Endodermal cell (in vitro differentiated cells): ENCODE data around the gene ROCK2. TPM values are rescaled to one million over a fixed set of nuclear protein-coding genes. Genes with fewer than 3 reads are reported as not detected.
A peak's percentile ranks its signal among the peaks of the same experiment; 100 is the strongest.

Experiments used
- DNase-seq: peaks from one replicate; pipeline ENCODE4 v3.0.0-alpha.2; 2017
- H3K27ac ChIP-seq: 2 replicates; pipeline ENCODE4 v1.5.1; 2013; ENCODE audit warnings: mild to moderate bottlenecking, low read depth, low read length, moderate library complexity
- H3K27me3 ChIP-seq: 2 replicates; pipeline ENCODE4 v1.6.1; 2013; ENCODE audit warnings: mild to moderate bottlenecking, low read length, moderate library complexity; ENCODE audit not compliant: insufficient read depth, control insufficient read depth, poor library complexity, severe bottlenecking
- H3K36me3 ChIP-seq: 2 replicates; pipeline ENCODE4 v1.7.0; 2013; ENCODE audit warnings: mild to moderate bottlenecking, low read length, moderate library complexity; ENCODE audit not compliant: control insufficient read depth, insufficient read depth
- H3K4me1 ChIP-seq: one replicate; pipeline ENCODE4 v1.7.0; 2013; ENCODE audit warnings: low read length; ENCODE audit not compliant: control insufficient read depth, insufficient read depth
- H3K4me3 ChIP-seq: 2 replicates; pipeline ENCODE4 v1.5.1; 2013; ENCODE audit warnings: mild to moderate bottlenecking, low read length, moderate library complexity
- H3K9ac ChIP-seq: 2 replicates; pipeline ENCODE4 v1.6.1; 2013; ENCODE audit warnings: mild to moderate bottlenecking, low read length, moderate library complexity; ENCODE audit not compliant: poor library complexity, severe bottlenecking; ENCODE audit errors: extremely low read depth
- H3K9me3 ChIP-seq: 2 replicates; pipeline ENCODE4 v1.6.1; 2013; ENCODE audit warnings: mild to moderate bottlenecking, low read length, moderate library complexity; ENCODE audit not compliant: control insufficient read depth
- H3K27ac Mint-ChIP-seq: 2 replicates; pipeline ENCODE4 v1.8.0; 2020; ENCODE audit warnings: mixed read lengths
- H3K27me3 Mint-ChIP-seq: 2 replicates; pipeline ENCODE4 v1.8.0; 2021; ENCODE audit warnings: mild to moderate bottlenecking, mixed read lengths; ENCODE audit not compliant: insufficient read depth
- H3K36me3 Mint-ChIP-seq: 2 replicates; pipeline ENCODE4 v1.8.0; 2020; ENCODE audit warnings: low read depth, mixed read lengths
- H3K4me1 Mint-ChIP-seq: 2 replicates; pipeline ENCODE4 v1.8.0; 2020; ENCODE audit warnings: mixed read lengths
- H3K4me3 Mint-ChIP-seq: 2 replicates; pipeline ENCODE4 v1.8.0; 2020; ENCODE audit warnings: mild to moderate bottlenecking, moderate library complexity, mixed read lengths
- H3K9me3 Mint-ChIP-seq: 2 replicates; pipeline ENCODE4 v1.8.0; 2020; ENCODE audit warnings: mild to moderate bottlenecking, mixed read lengths
- CTCF ChIP-seq: fragments of 200-600 bp; sonication (generic); conservative IDR thresholded peaks from 2 replicates; pipeline ENCODE4 v1.5.0; 2021; ENCODE audit warnings: antibody characterized with exemption, mild to moderate bottlenecking
- WGBS, 2 experiments: methylation state at CpG; one replicate each; pipeline versions ENCODE4 v1.1.5 to v1.1.7; 2013; ENCODE audit warnings: missing lambda C conversion rate in 2 of 2, mixed read lengths in 1 of 2; ENCODE audit not compliant: insufficient coverage in 1 of 2, insufficient read length in 1 of 2; 5-methylcytosine and 5-hydroxymethylcytosine counted together
- total RNA-seq, 2 donors: library from RNA; stranded (reverse); fragmentation: NEBNext Ultra II Directional in 1 of 2; extraction: Animal tissue kit (Norgen Biotek cat#: 25700) in 1 of 2; gene quantifications; 2 replicates in 1 of 2; 3 replicates in 1 of 2; pipeline ENCODE4 v1.2.1, GENCODE V29; 2021

ROCK2 gene
- total RNA-seq, 2 donors from 2014 or later = 27.2 to 32.6 TPM

GRCh38 chr2:11267931-11268330 lies 76.5 kb downstream of the ROCK2 start:
- no peak for DNase-seq
- WGBS, 2 experiments = 88 to 94% methylated on average over 3 of the region's 3 CpGs
- Histone ChIP-seq H3K4me3 (no peak overlapping the region), H3K9me3 (no peaks in the 10 kb centered on the region), H3K9ac (no peak overlapping the region), H3K4me1 (no peaks in the 10 kb centered on the region), H3K27ac (no peak overlapping the region), H3K36me3 (peaks cover 15% of the 10 kb centered on the region), H3K27me3 (no peaks in the 10 kb centered on the region)
- Mint-ChIP-seq H3K4me3 (no peak overlapping the region), H3K36me3 (peaks cover 18% of the 10 kb centered on the region), H3K4me1 (no peaks in the 10 kb centered on the region), H3K27me3 (no peaks in the 10 kb centered on the region), H3K9me3 (no peaks in the 10 kb centered on the region), H3K27ac (peak overlapping the region; percentile 52)
- no peak for TF ChIP-seq CTCF

- no peak for TF ChIP-seq CTCF
- no peak overlapping the region for H3K4me3 ChIP-seq
- H3K4me1 Mint-ChIP-seq = no peaks in the 10 kb centered on the region
- H3K36me3 ChIP-seq = no peaks in the 10 kb centered on the region
- H3K9me3 ChIP-seq = peaks cover 6% of the 10 kb centered on the region
- H3K36me3 Mint-ChIP-seq = peaks cover 8% of the 10 kb centered on the region
- WGBS, 2 experiments = 100% methylated on average over 1 of the region's 1 CpG
- no peak overlapping the region for H3K27ac Mint-ChIP-seq
- no peak overlapping the region for H3K9ac ChIP-seq
- H3K9me3 Mint-ChIP-seq = no peaks in the 10 kb centered on the region
- no peaks in the 10 kb centered on the region for H3K4me1 ChIP-seq
- no peaks in the 10 kb centered on the region for H3K27me3 ChIP-seq
- no peaks in the 10 kb centered on the region for H3K27me3 Mint-ChIP-seq
- no peak overlapping the region for H3K4me3 Mint-ChIP-seq
- no peak overlapping the region for H3K27ac ChIP-seq
- no peak for DNase-seq
Measured at GRCh38 chr2:11264818-11265217, 79.6 kb downstream of the ROCK2 start.

GRCh38 chr2:11264007-11264406 lies 80.4 kb downstream of the ROCK2 start:
- Mint-ChIP-seq H3K36me3 (peaks cover 8% of the 10 kb centered on the region), H3K9me3 (no peaks in the 10 kb centered on the region), H3K4me3 (no peak overlapping the region), H3K27ac (no peak overlapping the region), H3K27me3 (no peaks in the 10 kb centered on the region), H3K4me1 (no peaks in the 10 kb centered on the region)
- H3K9ac ChIP-seq = no peak overlapping the region
- WGBS, 2 experiments = 97 to 100% methylated on average over 1 to 2 of the region's 2 CpGs
- H3K27me3 ChIP-seq = no peaks in the 10 kb centered on the region
- no peak for TF ChIP-seq CTCF
- H3K27ac ChIP-seq = no peak overlapping the region
- no peaks in the 10 kb centered on the region for H3K36me3 ChIP-seq
- H3K4me1 ChIP-seq = no peaks in the 10 kb centered on the region
- no peak overlapping the region for H3K4me3 ChIP-seq
- no peak for DNase-seq
- H3K9me3 ChIP-seq = peaks cover 6% of the 10 kb centered on the region
